WERI-Rb-1 (cell line): ENCODE results near the gene PRG3.

Experiments used
- DNase-seq: peaks from one replicate; pipeline ENCODE4 v3.0.0-alpha.2; 2020
- H3K27ac ChIP-seq: fragments of 250-450 bp; sonication (Bioruptor Pico); 2 replicates; pipeline ENCODE4 v1.5.1; 2020; ENCODE audit warnings: mild to moderate bottlenecking, moderate library complexity
- H3K27me3 ChIP-seq: fragments of 250-450 bp; sonication (Bioruptor Pico); 2 replicates; pipeline ENCODE4 v1.5.1; 2021; ENCODE audit warnings: mild to moderate bottlenecking, low read depth, moderate library complexity; ENCODE audit not compliant: insufficient read depth, severe bottlenecking
- H3K36me3 ChIP-seq: fragments of 250-450 bp; sonication (Bioruptor Pico); 2 replicates; pipeline ENCODE4 v1.5.1; 2020; ENCODE audit warnings: mild to moderate bottlenecking, moderate library complexity
- H3K4me3 ChIP-seq: 2 replicates; pipeline ENCODE4 v1.5.1; 2011; ENCODE audit warnings: low read depth, mild to moderate bottlenecking, control low read depth, low read length
- H3K9me3 ChIP-seq: fragments of 250-450 bp; sonication (Bioruptor Pico); 2 replicates; pipeline ENCODE4 v1.5.1; 2021; ENCODE audit warnings: mild to moderate bottlenecking, moderate library complexity; ENCODE audit not compliant: severe bottlenecking
- TF ChIP-seq, protein P1 (sequence below): IDR thresholded peaks from 2 replicates; pipeline ENCODE4 v1.5.1; 2011; ENCODE audit warnings: low read depth, mild to moderate bottlenecking, control low read depth, inconsistent platforms, low read length

Gene PRG3

DNA sequence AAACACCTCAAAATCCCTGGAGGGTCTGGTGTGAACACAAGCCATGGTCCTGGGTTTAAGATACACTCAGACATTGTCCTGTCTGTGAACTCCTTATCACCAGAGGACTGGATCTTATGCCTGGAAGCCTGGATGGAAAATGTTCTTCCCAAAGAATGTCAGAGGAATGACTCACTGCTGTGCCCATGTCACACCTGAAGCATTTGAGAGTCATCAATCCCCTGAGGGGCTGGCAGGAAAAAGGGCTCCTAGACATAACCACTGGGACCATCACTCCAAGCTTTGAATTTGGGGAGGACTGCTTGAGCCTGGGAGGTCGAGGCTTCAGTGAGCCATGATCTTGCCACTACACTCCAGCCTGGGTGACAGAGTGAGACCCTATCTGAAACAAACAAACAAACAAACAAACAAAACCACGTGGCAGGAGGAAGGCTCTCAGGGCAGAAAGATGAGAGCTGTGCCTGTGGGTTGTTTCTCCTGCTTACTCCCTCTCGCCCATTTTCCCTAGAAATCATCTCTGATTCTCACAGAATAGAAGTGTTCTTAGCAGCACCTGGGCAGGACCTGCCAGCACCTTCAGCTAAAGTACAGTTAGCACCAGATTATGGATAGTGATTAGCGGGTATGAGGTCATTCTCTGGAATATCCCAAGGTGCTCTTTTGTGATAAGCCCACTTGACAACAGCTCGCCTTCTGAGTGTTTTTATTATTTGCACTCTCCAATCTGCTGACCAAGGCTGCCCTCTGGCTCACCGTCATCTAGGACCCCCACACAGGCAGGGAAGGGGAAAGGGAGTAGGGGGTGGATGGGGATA, 21.4 kb upstream of the PRG3 start:
- TF ChIP-seq, protein P1, sequence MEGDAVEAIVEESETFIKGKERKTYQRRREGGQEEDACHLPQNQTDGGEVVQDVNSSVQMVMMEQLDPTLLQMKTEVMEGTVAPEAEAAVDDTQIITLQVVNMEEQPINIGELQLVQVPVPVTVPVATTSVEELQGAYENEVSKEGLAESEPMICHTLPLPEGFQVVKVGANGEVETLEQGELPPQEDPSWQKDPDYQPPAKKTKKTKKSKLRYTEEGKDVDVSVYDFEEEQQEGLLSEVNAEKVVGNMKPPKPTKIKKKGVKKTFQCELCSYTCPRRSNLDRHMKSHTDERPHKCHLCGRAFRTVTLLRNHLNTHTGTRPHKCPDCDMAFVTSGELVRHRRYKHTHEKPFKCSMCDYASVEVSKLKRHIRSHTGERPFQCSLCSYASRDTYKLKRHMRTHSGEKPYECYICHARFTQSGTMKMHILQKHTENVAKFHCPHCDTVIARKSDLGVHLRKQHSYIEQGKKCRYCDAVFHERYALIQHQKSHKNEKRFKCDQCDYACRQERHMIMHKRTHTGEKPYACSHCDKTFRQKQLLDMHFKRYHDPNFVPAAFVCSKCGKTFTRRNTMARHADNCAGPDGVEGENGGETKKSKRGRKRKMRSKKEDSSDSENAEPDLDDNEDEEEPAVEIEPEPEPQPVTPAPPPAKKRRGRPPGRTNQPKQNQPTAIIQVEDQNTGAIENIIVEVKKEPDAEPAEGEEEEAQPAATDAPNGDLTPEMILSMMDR = no peak
- DNase-seq = peak; percentile 14

DNA sequence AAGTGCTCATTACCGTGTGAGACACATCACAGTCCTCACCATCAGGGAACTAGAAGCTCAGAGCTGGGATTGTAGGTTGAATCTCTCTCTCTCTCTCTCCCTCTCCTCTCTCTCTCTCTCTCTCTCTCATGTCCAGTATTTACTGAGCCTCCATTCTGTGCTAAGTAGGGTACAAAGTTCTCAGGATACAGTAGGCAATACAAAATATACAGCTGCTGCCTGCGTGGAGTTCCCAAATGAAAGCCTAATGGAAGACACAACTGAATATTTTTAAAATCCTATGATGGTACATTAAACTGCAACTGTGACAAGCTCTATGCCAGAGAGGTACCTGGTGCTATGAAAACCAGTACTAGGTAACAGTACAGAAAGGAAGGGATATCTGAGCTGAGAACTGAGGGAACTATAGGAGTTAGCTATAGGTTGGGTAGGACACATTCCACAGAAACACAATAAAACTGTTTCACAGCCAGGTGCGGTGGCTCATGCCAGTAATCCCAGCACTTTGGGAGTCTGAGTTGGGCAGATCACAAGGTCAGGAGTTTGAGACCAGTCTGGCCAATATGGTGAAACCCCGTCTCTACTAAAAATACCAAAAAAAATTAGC, 19.1 kb upstream of the PRG3 start:
- no peak overlapping the region for H3K27ac ChIP-seq
- no peak overlapping the region for H3K4me3 ChIP-seq
- no peak for DNase-seq
- peaks cover 54% of the 10 kb centered on the region for H3K27me3 ChIP-seq
- H3K9me3 ChIP-seq = no peaks in the 10 kb centered on the region
- TF ChIP-seq, protein P1 = no peak
- H3K36me3 ChIP-seq = no peaks in the 10 kb centered on the region

More for the DNA sequence above, 21.4 kb upstream of the PRG3 start:
- peaks cover 58% of the 10 kb centered on the region for H3K27me3 ChIP-seq
- H3K27ac ChIP-seq = no peak overlapping the region
- no peak overlapping the region for H3K4me3 ChIP-seq
- H3K9me3 ChIP-seq = no peaks in the 10 kb centered on the region
- no peaks in the 10 kb centered on the region for H3K36me3 ChIP-seq

DNA sequence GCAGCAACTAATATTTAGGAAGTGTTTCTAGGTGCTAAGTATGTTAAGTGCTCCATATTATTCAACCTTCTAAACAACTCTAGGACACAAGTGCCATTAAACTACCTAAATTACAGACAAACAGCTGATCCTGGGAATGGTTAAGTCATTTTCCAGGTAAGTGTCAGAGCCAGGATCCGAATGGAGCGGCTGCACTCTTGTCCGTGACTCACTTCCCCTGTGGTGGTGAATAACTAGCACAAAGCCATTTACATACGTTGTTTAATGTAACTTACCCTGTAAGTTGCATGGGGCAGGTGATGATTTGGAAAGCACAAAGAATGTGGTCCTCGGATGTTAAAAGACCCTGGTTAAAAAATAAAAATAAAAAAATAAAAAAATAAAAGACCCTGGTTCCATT, 18.3 kb upstream of the PRG3 start:
- Histone ChIP-seq H3K27ac (no peak overlapping the region), H3K9me3 (no peaks in the 10 kb centered on the region), H3K36me3 (no peaks in the 10 kb centered on the region), H3K4me3 (no peak overlapping the region), H3K27me3 (peaks cover 56% of the 10 kb centered on the region)
- DNase-seq = no peak
- TF ChIP-seq, protein P1 = no peak

DNA sequence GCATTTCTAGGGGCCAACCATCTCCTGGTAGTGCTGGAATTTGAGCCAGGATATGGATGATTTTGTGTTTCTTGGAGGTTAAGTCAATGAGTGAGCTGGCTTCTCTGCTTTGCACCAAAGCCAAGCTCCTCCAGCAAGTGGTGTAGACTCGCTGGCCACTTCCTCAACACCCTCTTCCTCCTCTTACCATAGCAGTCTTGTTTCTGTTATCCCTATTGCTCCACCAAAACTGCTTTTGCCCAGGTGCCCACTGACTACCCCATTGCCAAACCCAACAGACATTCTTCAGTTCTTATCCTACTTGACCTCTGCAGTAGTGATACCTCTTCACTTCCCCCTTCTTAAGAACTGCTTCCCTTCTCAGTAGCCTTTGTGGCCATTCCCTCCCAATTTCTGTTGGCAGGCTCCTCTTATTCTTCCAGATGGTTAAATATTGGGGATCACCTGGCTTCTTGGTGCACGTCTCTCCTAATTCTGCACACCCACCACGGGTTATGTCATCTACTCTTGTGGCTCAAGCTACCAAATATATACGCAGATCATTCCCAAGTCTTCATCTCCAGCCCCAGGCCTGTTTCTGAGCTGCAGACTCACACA, 16.5 kb upstream of the PRG3 start:
- Histone ChIP-seq H3K4me3 (no peak overlapping the region), H3K27ac (no peak overlapping the region), H3K36me3 (no peaks in the 10 kb centered on the region), H3K9me3 (no peaks in the 10 kb centered on the region), H3K27me3 (peaks cover 67% of the 10 kb centered on the region)
- TF ChIP-seq, protein P1 = no peak
- no peak for DNase-seq

DNA sequence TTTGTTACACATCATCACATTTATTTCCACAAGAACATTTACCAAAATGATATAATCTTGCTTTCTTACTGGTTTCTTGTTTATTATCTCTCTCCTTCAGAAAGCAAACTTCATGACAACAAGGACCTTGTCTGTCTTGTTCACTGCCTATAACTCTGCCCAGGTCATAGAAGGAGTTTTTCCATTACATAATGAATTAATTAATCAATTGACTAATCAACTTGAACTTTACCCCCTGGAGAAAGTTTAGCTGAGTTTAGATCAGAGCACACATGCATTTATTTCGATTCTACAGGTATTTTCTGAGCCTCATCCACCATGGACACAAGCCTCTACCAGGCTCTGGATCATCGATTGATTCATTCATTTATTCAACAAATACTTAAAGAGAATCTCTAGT, 15.8 kb upstream of the PRG3 start:
- H3K27ac ChIP-seq = no peak overlapping the region
- no peak overlapping the region for H3K4me3 ChIP-seq
- no peaks in the 10 kb centered on the region for H3K36me3 ChIP-seq
- H3K27me3 ChIP-seq = peaks cover 66% of the 10 kb centered on the region
- no peak for DNase-seq
- H3K9me3 ChIP-seq = no peaks in the 10 kb centered on the region
- TF ChIP-seq, protein P1 = no peak
